M059J (cell line): ENCODE measurements around the gene GALNT5. TPM values are rescaled to one million over a fixed set of nuclear protein-coding genes. Genes with fewer than 3 reads are reported as not detected.

Experiments
- DNase-seq: peaks from one replicate; pipeline ENCODE4 v3.0.0-alpha.2; 2012; ENCODE audit warnings: low read depth
- total RNA-seq: library from RNA; depleted of rRNA; stranded (reverse); fragments of >200 nt; shearing (Covaris generic); gene quantifications from 2 replicates; pipeline ENCODE4 v1.2.3, GENCODE V29; 2014; rRNA removed

The GALNT5 gene
- total RNA-seq, 1 experiment from 2014 or later = 36.1 TPM

- peak; percentile 63 for DNase-seq
Observed at GRCh38 chr2:157363612-157364101, 106.2 kb downstream of the GALNT5 start.

Other genes with a start within 250 kb of the GALNT5 start
- gene ERMN, start 68.1 kb downstream of the GALNT5 start, total RNA-seq = 0.12 and 0.17 TPM in 2 replicates
- gene CYTIP, start 186.4 kb downstream of the GALNT5 start, total RNA-seq = 1.5 and 2.8 TPM in 2 replicates